ENCODE measurements around the gene E2F3.
A peak's percentile ranks its signal among the peaks of the same experiment; 100 is the strongest.

Gene E2F3

DNA sequence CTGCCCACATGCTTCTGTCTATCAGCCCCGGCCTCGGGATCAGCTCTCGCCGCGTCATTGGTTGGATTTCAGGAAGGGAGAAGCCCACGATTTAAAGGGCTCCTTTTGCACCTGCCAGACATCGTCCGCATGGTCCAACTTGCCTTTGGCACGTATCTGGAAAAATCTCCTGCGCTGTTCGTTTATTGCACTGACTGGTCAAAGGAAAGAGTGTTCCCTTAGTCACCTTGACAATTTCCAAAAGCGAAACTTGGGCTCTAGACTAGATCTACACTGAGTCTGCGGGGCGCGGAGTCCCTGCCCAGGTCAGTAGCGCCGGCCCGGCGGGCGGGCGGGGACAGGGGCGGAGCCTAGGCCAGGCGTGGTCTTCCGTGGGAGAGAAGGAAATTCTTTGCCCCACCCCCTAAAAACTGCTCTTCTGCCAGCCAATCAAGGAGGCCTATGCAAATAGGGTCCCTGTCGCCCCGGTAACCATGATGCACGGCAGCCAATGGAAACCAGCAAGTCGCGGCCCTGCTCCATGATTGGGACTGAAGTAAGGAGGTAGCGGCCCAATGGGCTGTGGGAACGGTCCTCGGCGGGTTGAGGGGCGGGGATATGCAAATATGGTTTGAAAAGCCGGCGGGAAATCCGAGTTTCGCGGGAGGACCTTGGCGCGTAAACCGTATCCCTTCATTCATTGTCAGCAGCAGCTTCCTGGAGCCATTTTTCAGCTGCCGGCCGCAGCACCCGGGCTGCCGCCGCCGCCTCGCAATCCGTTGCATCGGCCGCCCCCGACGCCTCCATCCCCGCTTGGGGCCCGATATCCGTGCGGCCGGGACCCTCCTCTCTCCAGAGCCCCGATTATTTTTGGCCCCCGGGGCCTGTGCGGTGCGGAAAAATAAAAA is at the start of gene E2F3:
TSS of gene E2F3 (plus strand) at position 675 of the 887 bp plus-strand sequence. CDS start 354 bp downstream, outside the sequence.
- FAIRE-seq (no peak), DNase-seq (ENCODE audit: insufficient read length, low spot score) (peak; percentile 85)
- TF ChIP-seq CTCF (IDR thresholded peaks at IDR 0.05; ENCODE audit: insufficient read depth, missing control alignments): no peak

- DNase-seq (ENCODE audit: insufficient read length, low spot score) (no peak), FAIRE-seq (no peak)
- TF ChIP-seq CTCF (IDR thresholded peaks at IDR 0.05; ENCODE audit: insufficient read depth, missing control alignments): no peak
Measured at GRCh38 chr6:20352346-20352745, 49.3 kb upstream of the E2F3 start.

DNA sequence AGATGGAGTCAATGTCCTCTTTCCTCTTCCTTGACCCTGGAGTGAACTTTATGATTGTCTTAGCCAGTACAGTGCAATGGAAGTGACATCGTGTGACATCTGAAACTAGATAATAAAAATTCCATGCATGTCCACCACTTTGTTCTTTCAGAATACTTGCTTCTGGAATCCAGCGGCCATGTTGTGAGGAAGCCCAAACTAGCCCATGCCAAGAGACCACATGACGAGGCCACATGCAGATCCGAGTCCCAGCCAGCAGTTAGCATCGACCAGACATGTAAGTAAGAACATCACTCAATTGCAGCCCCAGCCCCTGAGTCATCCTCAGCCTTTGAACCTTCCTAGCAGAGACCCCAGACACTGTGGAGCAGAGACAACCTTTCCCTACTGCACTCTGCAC is 48.5 kb upstream of the E2F3 start:
- no peak for TF ChIP-seq CTCF (IDR thresholded peaks at IDR 0.05; ENCODE audit: insufficient read depth, missing control alignments)
- DNase-seq (ENCODE audit: insufficient read length, low spot score) (no peak), FAIRE-seq (no peak)

GRCh38 chr6:20354366-20354765 is 47.3 kb upstream of the E2F3 start:
- no peak for TF ChIP-seq CTCF (IDR thresholded peaks at IDR 0.05; ENCODE audit: insufficient read depth, missing control alignments)
- no peak for FAIRE-seq
- DNase-seq (ENCODE audit: insufficient read length, low spot score): no peak

GRCh38 chr6:20360471-20361119 is 41.1 kb upstream of the E2F3 start:
- no peak for FAIRE-seq
- no peak for TF ChIP-seq CTCF (IDR thresholded peaks at IDR 0.05; ENCODE audit: insufficient read depth, missing control alignments)
- DNase-seq (ENCODE audit: insufficient read length, low spot score): no peak

DNA sequence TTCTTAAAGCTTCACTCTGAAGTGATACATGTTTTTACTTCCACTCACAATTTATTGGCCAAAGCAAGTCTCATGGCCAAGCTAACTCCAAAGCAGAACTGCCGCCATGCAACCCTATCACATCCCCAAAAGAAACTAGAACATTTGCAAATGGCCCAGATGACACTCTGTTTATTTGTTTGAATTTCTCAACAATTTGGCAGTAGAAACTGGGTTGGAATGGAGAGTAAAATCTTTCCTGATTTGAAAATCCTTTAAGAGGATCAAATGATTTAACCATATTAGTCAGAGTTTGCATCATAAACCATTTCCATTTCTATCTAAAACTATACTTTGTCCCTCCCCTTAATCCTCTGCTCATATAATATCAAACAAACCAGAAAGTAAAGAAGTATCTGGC is 39.1 kb upstream of the E2F3 start:
- TF ChIP-seq CTCF (IDR thresholded peaks at IDR 0.05; ENCODE audit: insufficient read depth, missing control alignments): no peak
- peak; percentile 48 for FAIRE-seq
- no peak for DNase-seq (ENCODE audit: insufficient read length, low spot score)

DNA sequence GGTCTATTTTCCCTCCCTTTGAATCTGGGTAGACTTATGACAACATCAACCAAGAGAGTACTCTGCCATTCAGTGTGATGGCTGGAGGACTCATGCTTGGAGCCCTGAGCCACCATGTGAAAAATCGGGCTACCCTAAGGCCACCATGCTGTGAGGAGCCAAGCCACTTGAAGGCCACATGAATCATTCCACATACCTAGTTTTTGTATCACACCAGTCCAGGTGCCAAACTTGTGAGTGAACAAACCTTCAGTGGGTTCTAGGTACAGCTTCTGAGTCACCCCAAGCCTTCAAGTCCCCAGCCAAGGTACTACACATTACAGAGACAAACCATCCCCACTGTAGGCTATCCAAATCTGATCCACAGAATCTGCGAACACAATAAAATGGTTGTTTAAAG is 37.4 kb upstream of the E2F3 start:
- no peak for DNase-seq (ENCODE audit: insufficient read length, low spot score)
- FAIRE-seq: no peak
- no peak for TF ChIP-seq CTCF (IDR thresholded peaks at IDR 0.05; ENCODE audit: insufficient read depth, missing control alignments)
